ENCODE data around the gene SFXN5.
A peak's percentile ranks its signal among the peaks of the same experiment; 100 is the strongest.

The SFXN5 gene

GRCh38 chr2:72897785-72898584 lies 173.5 kb downstream of the SFXN5 start:
- DNase-seq (ENCODE audit: low spot score): no peak

- DNase-seq (ENCODE audit: low spot score): no peak
Observed at GRCh38 chr2:72896446-72896845, 175.1 kb downstream of the SFXN5 start.

GRCh38 chr2:72895759-72896281 lies 175.7 kb downstream of the SFXN5 start:
- DNase-seq (ENCODE audit: low spot score): no peak

GRCh38 chr2:72895154-72895553 lies 176.4 kb downstream of the SFXN5 start:
- no peak for DNase-seq (ENCODE audit: low spot score)

- no peak for DNase-seq (ENCODE audit: low spot score)
Observed at GRCh38 chr2:72894514-72894913, 177.0 kb downstream of the SFXN5 start.

GRCh38 chr2:72893594-72894319 lies 177.8 kb downstream of the SFXN5 start:
- peak; percentile 12 for DNase-seq (ENCODE audit: low spot score)

- DNase-seq (ENCODE audit: low spot score): peak; percentile 51
Observed at GRCh38 chr2:72892506-72893173, 178.9 kb downstream of the SFXN5 start.
